HEK293T (cell line): ENCODE measurements around the gene NEK10.

Experiments
- ARNT ChIP-seq: fragments of 450-650 bp; IDR thresholded peaks from 2 replicates; pipeline ENCODE4 v1.6.1; 2017; ENCODE audit warnings: mild to moderate bottlenecking
- BHLHE40 ChIP-seq: fragments of 450-650 bp; IDR thresholded peaks from 2 replicates; pipeline ENCODE4 v1.6.1; 2016; ENCODE audit warnings: mild to moderate bottlenecking, moderate library complexity, borderline replicate concordance
- CTBP1 ChIP-seq: fragments of 450-650 bp; IDR thresholded peaks from 2 replicates; pipeline ENCODE4 v1.6.1; 2016; ENCODE audit warnings: borderline replicate concordance
- ELF4 ChIP-seq: fragments of 450-650 bp; IDR thresholded peaks from 2 replicates; pipeline ENCODE4 v1.6.1; 2017; ENCODE audit warnings: antibody characterized with exemption
- FOXM1 ChIP-seq: fragments of 450-650 bp; IDR thresholded peaks from 2 replicates; pipeline ENCODE4 v1.6.1; 2017; ENCODE audit warnings: mild to moderate bottlenecking, borderline replicate concordance
- HDGF ChIP-seq: fragments of 450-650 bp; IDR thresholded peaks from 2 replicates; pipeline ENCODE4 v1.6.1; 2017; ENCODE audit warnings: antibody characterized with exemption, borderline replicate concordance
- L3MBTL2 ChIP-seq: fragments of 450-650 bp; conservative IDR thresholded peaks from 2 replicates; pipeline ENCODE4 v1.6.1; 2016; ENCODE audit warnings: mild to moderate bottlenecking
- NFRKB ChIP-seq: fragments of 450-650 bp; IDR thresholded peaks from 2 replicates; pipeline ENCODE4 v1.6.1; 2016; ENCODE audit warnings: mild to moderate bottlenecking, moderate library complexity
- PKNOX1 ChIP-seq: fragments of 450-650 bp; IDR thresholded peaks from 2 replicates; pipeline ENCODE4 v1.6.1; 2016
- SP1 ChIP-seq: fragments of 450-650 bp; IDR thresholded peaks from 2 replicates; pipeline ENCODE4 v1.6.1; 2017
- SUZ12 ChIP-seq: fragments of 450-650 bp; IDR thresholded peaks from 2 replicates; pipeline ENCODE4 v1.6.1; 2016; ENCODE audit warnings: mild to moderate bottlenecking
- ZNF384 ChIP-seq: fragments of 450-650 bp; IDR thresholded peaks from 2 replicates; pipeline ENCODE4 v1.6.1; 2016

GRCh38 chr3:27357665-27358258, 11.4 kb downstream of the NEK10 start:
- no peak for TF ChIP-seq L3MBTL2
- TF ChIP-seq ZNF384 = no peak
- TF ChIP-seq FOXM1 = no peak
- TF ChIP-seq ARNT = no peak
- no peak for TF ChIP-seq CTBP1
- no peak for TF ChIP-seq HDGF
- TF ChIP-seq ELF4 = no peak
- no peak for TF ChIP-seq NFRKB
- TF ChIP-seq PKNOX1 = no peak
- TF ChIP-seq BHLHE40 = no peak
- no peak for TF ChIP-seq SUZ12
- no peak for TF ChIP-seq SP1
